Measurements from ENCODE around the gene AGAP3.
A peak's percentile ranks its signal among the peaks of the same experiment; 100 is the strongest.

The AGAP3 gene

GRCh38 chr7:151083071-151083823 lies 3.0 kb upstream of the AGAP3 start, which contains the start of gene TMUB1:
Gene TMUB1, minus strand, starts transcription at chr7:151083493. Its CDS starts 930 bp downstream, at chr7:151082563.
- peak; percentile 65 for DNase-seq
- in situ Hi-C loops (cut with MboI; ENCODE audit: low pct_unique_long_range_greater_than_20kb, low sequenced_read_pairs), result no loop called here

- no peak for DNase-seq
- in situ Hi-C loops (cut with MboI; ENCODE audit: low pct_unique_long_range_greater_than_20kb, low sequenced_read_pairs), result no loop called here
Observed at GRCh38 chr7:151083824-151084160, 2.5 kb upstream of the AGAP3 start.

- in situ Hi-C loops (cut with MboI; ENCODE audit: low pct_unique_long_range_greater_than_20kb, low sequenced_read_pairs), result no loop called here
Observed at GRCh38 chr7:151085329-151085690, 965 bp upstream of the AGAP3 start.

GRCh38 chr7:151086802-151087244 lies 548 bp downstream of the AGAP3 start:
- no peak for DNase-seq
- in situ Hi-C loops (cut with MboI; ENCODE audit: low pct_unique_long_range_greater_than_20kb, low sequenced_read_pairs), result no loop called here

More at GRCh38 chr7:151085329-151085690, 965 bp upstream of the AGAP3 start:
- DNase-seq, result no peak

- in situ Hi-C loops (cut with MboI; ENCODE audit: low pct_unique_long_range_greater_than_20kb, low sequenced_read_pairs), result no loop called here
- peak; percentile 38 for DNase-seq
Observed at GRCh38 chr7:151087245-151088018, 1.2 kb downstream of the AGAP3 start.

GRCh38 chr7:151088019-151088855 lies 2.0 kb downstream of the AGAP3 start:
- in situ Hi-C loops (cut with MboI; ENCODE audit: low pct_unique_long_range_greater_than_20kb, low sequenced_read_pairs), result no loop called here

GRCh38 chr7:151088856-151089699 lies 2.8 kb downstream of the AGAP3 start:
- DNase-seq, result peak; percentile 73
- in situ Hi-C loops (cut with MboI; ENCODE audit: low pct_unique_long_range_greater_than_20kb, low sequenced_read_pairs), result no loop called here

More at GRCh38 chr7:151088019-151088855, 2.0 kb downstream of the AGAP3 start:
- peak; percentile 41 for DNase-seq

GRCh38 chr7:151089893-151090730 lies 3.8 kb downstream of the AGAP3 start:
- DNase-seq, result no peak
- in situ Hi-C loops (cut with MboI; ENCODE audit: low pct_unique_long_range_greater_than_20kb, low sequenced_read_pairs), result no loop called here

- no peak for DNase-seq
- in situ Hi-C loops (cut with MboI; ENCODE audit: low pct_unique_long_range_greater_than_20kb, low sequenced_read_pairs), result no loop called here
Observed at GRCh38 chr7:151091003-151091402, 4.7 kb downstream of the AGAP3 start.

GRCh38 chr7:151091431-151091830 lies 5.2 kb downstream of the AGAP3 start:
- DNase-seq, result no peak
- in situ Hi-C loops (cut with MboI; ENCODE audit: low pct_unique_long_range_greater_than_20kb, low sequenced_read_pairs), result no loop called here

- in situ Hi-C loops (cut with MboI; ENCODE audit: low pct_unique_long_range_greater_than_20kb, low sequenced_read_pairs), result no loop called here
- no peak for DNase-seq
Observed at GRCh38 chr7:151091988-151092387, 5.7 kb downstream of the AGAP3 start.

GRCh38 chr7:151093748-151094147 lies 7.5 kb downstream of the AGAP3 start:
- in situ Hi-C loops (cut with MboI; ENCODE audit: low pct_unique_long_range_greater_than_20kb, low sequenced_read_pairs), result no loop called here
- no peak for DNase-seq

- DNase-seq, result no peak
- in situ Hi-C loops (cut with MboI; ENCODE audit: low pct_unique_long_range_greater_than_20kb, low sequenced_read_pairs), result no loop called here
Observed at GRCh38 chr7:151094675-151095074, 8.4 kb downstream of the AGAP3 start.

GRCh38 chr7:151095123-151095797 lies 9.0 kb downstream of the AGAP3 start:
- no peak for DNase-seq
- in situ Hi-C loops (cut with MboI; ENCODE audit: low pct_unique_long_range_greater_than_20kb, low sequenced_read_pairs), result no loop called here

- no peak for DNase-seq
- in situ Hi-C loops (cut with MboI; ENCODE audit: low pct_unique_long_range_greater_than_20kb, low sequenced_read_pairs), result no loop called here
Observed at GRCh38 chr7:151095828-151096475, 9.7 kb downstream of the AGAP3 start.

- DNase-seq, result no peak
- in situ Hi-C loops (cut with MboI; ENCODE audit: low pct_unique_long_range_greater_than_20kb, low sequenced_read_pairs), result no loop called here
Observed at GRCh38 chr7:151099486-151100211, 13.4 kb downstream of the AGAP3 start.

Measured in KBM-7 (cell line).